Measurements from ENCODE around the gene SEPTIN10.
A peak's percentile ranks its signal among the peaks of the same experiment; 100 is the strongest.

Gene SEPTIN10

GRCh38 chr2:109636317-109636716 lies 22.6 kb upstream of the SEPTIN10 start:
- no peaks in the 10 kb centered on the region for H3K36me3 ChIP-seq (ENCODE audit: control insufficient read depth in 2 of 2, insufficient read depth in 1 of 2, low read length in 2 of 2)
- ChIA-PET CTCF (interaction anchor here (0.6 kb wide), 1 partner anchor 23 kb away, joined by 3 read pairs; no protein-coding TSS in a partner anchor), POLR2A (interaction anchor here (1.5 kb wide), 1 partner anchor 21 kb away, joined by 3 read pairs; no protein-coding TSS in a partner anchor)
- H3K9me3 ChIP-seq (ENCODE audit: control insufficient read depth, insufficient read depth, low read depth, low read length), result no peaks in the 10 kb centered on the region
- TF ChIP-seq ZNF501 (tag by site-specific recombination; IDR thresholded peaks at IDR 0.05), result no peak
- no peak for TF ChIP-seq ZNF776 (tag by site-specific recombination; IDR thresholded peaks at IDR 0.05; ENCODE audit: borderline replicate concordance)
- no peak for TF ChIP-seq PRDM10 (tag by site-specific recombination; IDR thresholded peaks at IDR 0.05)
- TF ChIP-seq ZNF596 (tag by site-specific recombination; IDR thresholded peaks at IDR 0.05), result no peak
- no peak for TF ChIP-seq ZIC2 (tag by site-specific recombination; IDR thresholded peaks at IDR 0.05)
- TF ChIP-seq ZNF18 (tag by site-specific recombination; IDR thresholded peaks at IDR 0.05), result no peak
- no peak for TF ChIP-seq HOXD13 (CRISPR knock-in tag; IDR thresholded peaks at IDR 0.05; ENCODE audit: borderline replicate concordance)
- no peaks in the 10 kb centered on the region for H3K4me1 ChIP-seq (ENCODE audit: control insufficient read depth, insufficient read depth, low read length)
- H3K27ac ChIP-seq (ENCODE audit: extremely low read depth, low read depth, low read length), result no peak overlapping the region
- no peak overlapping the region for H3K4me3 ChIP-seq (ENCODE audit: low read depth, low read length)

- POLR2A ChIA-PET, result interaction anchor here (1.5 kb wide), 1 partner anchor 21 kb away, joined by 3 read pairs; no protein-coding TSS in a partner anchor
- CTCF ChIA-PET, result interaction anchor here (0.6 kb wide), 1 partner anchor 23 kb away, joined by 3 read pairs; no protein-coding TSS in a partner anchor
These were observed 21.9 kb upstream of the SEPTIN10 start for GRCh38 chr2:109635426-109636304.

GRCh38 chr2:109633284-109633961 lies 19.7 kb upstream of the SEPTIN10 start:
- ChIA-PET CTCF (no interaction called here), POLR2A (no interaction called here)
- TF ChIP-seq SALL2 (tag by site-specific recombination; IDR thresholded peaks at IDR 0.05; ENCODE audit: borderline replicate concordance), result no peak
- no peak for TF ChIP-seq PRDM4 (tag by site-specific recombination; IDR thresholded peaks at IDR 0.05)
- no peak for TF ChIP-seq ZNF10 (tag by site-specific recombination; IDR thresholded peaks at IDR 0.05)
- no peak for TF ChIP-seq GFI1B (tag by site-specific recombination; IDR thresholded peaks at IDR 0.05)
- TF ChIP-seq ZNF501 (tag by site-specific recombination; IDR thresholded peaks at IDR 0.05), result no peak
- Histone ChIP-seq H3K9me3 (ENCODE audit: control insufficient read depth, insufficient read depth, low read depth, low read length) (no peaks in the 10 kb centered on the region), H3K36me3 (ENCODE audit: control insufficient read depth in 2 of 2, insufficient read depth in 1 of 2, low read length in 2 of 2) (no peaks in the 10 kb centered on the region), H3K4me1 (ENCODE audit: control insufficient read depth, insufficient read depth, low read length) (no peaks in the 10 kb centered on the region), H3K27ac (ENCODE audit: extremely low read depth, low read depth, low read length) (no peak overlapping the region), H3K4me3 (ENCODE audit: low read depth, low read length) (no peak overlapping the region)

More at GRCh38 chr2:109635426-109636304, 21.9 kb upstream of the SEPTIN10 start:
- H3K4me3 ChIP-seq (ENCODE audit: low read depth, low read length), result no peak overlapping the region
- TF ChIP-seq ZNF548 (tag by site-specific recombination; IDR thresholded peaks at IDR 0.05), result peak; percentile 79
- no peak for TF ChIP-seq ZBTB21 (tag by site-specific recombination; IDR thresholded peaks at IDR 0.05)
- H3K9me3 ChIP-seq (ENCODE audit: control insufficient read depth, insufficient read depth, low read depth, low read length), result no peaks in the 10 kb centered on the region
- no peaks in the 10 kb centered on the region for H3K4me1 ChIP-seq (ENCODE audit: control insufficient read depth, insufficient read depth, low read length)
- H3K36me3 ChIP-seq (ENCODE audit: control insufficient read depth in 2 of 2, insufficient read depth in 1 of 2, low read length in 2 of 2), result no peaks in the 10 kb centered on the region
- no peak overlapping the region for H3K27ac ChIP-seq (ENCODE audit: extremely low read depth, low read depth, low read length)
